H1 (cell line): ENCODE data around the gene H1-8. TPM values are rescaled to one million over a fixed set of nuclear protein-coding genes. Genes with fewer than 3 reads are reported as not detected.

Experiments used
- CTCF ChIA-PET: fragments of 300-600 bp; sonication (Branson Sonifier 250); formaldehyde crosslinking; loops from one replicate; lab custom pipeline; 2021; ENCODE audit not compliant: partially characterized antibody; lab: Charles Lee
- POLR2A ChIA-PET: fragments of 300-600 bp; sonication (Branson Sonifier 250); formaldehyde crosslinking; loops from one replicate; lab custom pipeline; 2021; ENCODE audit warnings: inconsistent platforms; ENCODE audit not compliant: partially characterized antibody; lab: Charles Lee
- DNase-seq, 2 experiments: peaks; one replicate each; pipeline versions ENCODE4 v3.0.0 to v3.0.0-alpha.2; 2010 to 2022; ENCODE audit warnings: low spot score in 2 of 2, low read depth in 1 of 2, mixed read lengths in 1 of 2
- FAIRE-seq: peaks from 2 replicates; lab custom pipeline; 2011; peaks lifted over from hg19 to GRCh38; lab: Jason Lieb, UNC
- H2AFZ ChIP-seq: 2 replicates; pipeline ENCODE4 v1.8.1; 2012; ENCODE audit warnings: low read length, inconsistent platforms
- H2AK5ac ChIP-seq: 2 replicates; pipeline ENCODE4 v1.6.1; 2013; ENCODE audit warnings: low read depth, low read length
- H2BK120ac ChIP-seq: replicated peaks from 2 replicates; pipeline ENCODE3; 2013; ENCODE audit warnings: low read depth, low read length, inconsistent platforms
- H2BK12ac ChIP-seq: 2 replicates; pipeline ENCODE4 v1.6.1; 2013; ENCODE audit warnings: low read depth, low read length
- H2BK15ac ChIP-seq: 2 replicates; pipeline ENCODE4 v1.6.1; 2013; ENCODE audit warnings: low read length
- H2BK20ac ChIP-seq: 2 replicates; pipeline ENCODE4 v1.6.1; 2013; ENCODE audit warnings: low read length
- H2BK5ac ChIP-seq: 2 replicates; pipeline ENCODE4 v1.6.1; 2013; ENCODE audit warnings: low read depth, low read length
- H3K14ac ChIP-seq: 2 replicates; pipeline ENCODE4 v1.6.1; 2013; ENCODE audit warnings: inconsistent platforms; ENCODE audit not compliant: insufficient read length
- H3K18ac ChIP-seq: 2 replicates; pipeline ENCODE4 v1.6.1; 2013; ENCODE audit warnings: low read length; ENCODE audit errors: extremely low read depth
- H3K23ac ChIP-seq: 2 replicates; pipeline ENCODE4 v1.6.1; 2013; ENCODE audit warnings: inconsistent platforms; ENCODE audit not compliant: insufficient read length
- H3K23me2 ChIP-seq: 2 replicates; pipeline ENCODE4 v1.6.1; 2013; ENCODE audit warnings: low read depth, low read length
- H3K27ac ChIP-seq: 2 replicates; pipeline ENCODE4 v1.6.1; 2011; ENCODE audit warnings: low read depth, low read length, inconsistent platforms
- H3K27me3 ChIP-seq, 4 experiments: replicated peaks in 1 of 4; 1 replicate in 1 of 4; 2 replicates in 3 of 4; pipeline versions ENCODE4 v1.6.1 to v1.8.1; 2011 to 2013; ENCODE audit warnings: low read length in 3 of 4, mild to moderate bottlenecking in 3 of 4, inconsistent platforms in 2 of 4, mixed read lengths in 2 of 4, moderate library complexity in 1 of 4; ENCODE audit not compliant: control insufficient read depth in 3 of 4, insufficient read depth in 3 of 4; ENCODE audit errors: extremely low read depth in 1 of 4
- H3K36me3 ChIP-seq, 4 experiments: 2 replicates each; pipeline versions ENCODE4 v1.6.1 to v1.8.1; 2011 to 2013; ENCODE audit warnings: mild to moderate bottlenecking in 4 of 4, low read length in 3 of 4, moderate library complexity in 2 of 4, control low read depth in 1 of 4, inconsistent platforms in 1 of 4; ENCODE audit not compliant: insufficient read depth in 4 of 4, control insufficient read depth in 2 of 4
- H3K4ac ChIP-seq: replicated peaks from 2 replicates; pipeline ENCODE3; 2013; ENCODE audit warnings: low read length, low read depth, mixed read lengths, inconsistent platforms; ENCODE audit not compliant: insufficient read length
- H3K4me1 ChIP-seq, 4 experiments: replicated peaks in 1 of 4; 1 replicate in 1 of 4; 2 replicates in 3 of 4; pipeline versions ENCODE4 v1.6.1 to v1.8.1; 2011 to 2013; ENCODE audit warnings: low read length in 3 of 4, inconsistent platforms in 2 of 4, mixed read lengths in 1 of 4; ENCODE audit not compliant: insufficient read depth in 4 of 4, control insufficient read depth in 3 of 4
- H3K4me2 ChIP-seq, 2 experiments: 2 replicates each; pipeline versions ENCODE4 v1.6.1 to v1.8.1; 2011 to 2013; ENCODE audit warnings: low read depth in 2 of 2, low read length in 2 of 2, control low read depth in 1 of 2, inconsistent platforms in 1 of 2, mild to moderate bottlenecking in 1 of 2; ENCODE audit not compliant: insufficient read depth in 1 of 2
- H3K4me3 ChIP-seq, 4 experiments: fragments of 200-600, 300-600 bp in 1 of 4; sonication (generic), shearing (Covaris generic), sonication (Bioruptor Twin) in 1 of 4; 2 replicates each; pipeline versions ENCODE4 v1.5.1 to v1.8.1; 2011 to 2016; ENCODE audit warnings: low read length in 4 of 4, low read depth in 3 of 4, control low read depth in 2 of 4, inconsistent platforms in 2 of 4, mild to moderate bottlenecking in 2 of 4, mixed read lengths in 1 of 4, moderate library complexity in 1 of 4; ENCODE audit not compliant: insufficient read depth in 2 of 4; ENCODE audit errors: extremely low read depth in 1 of 4
- H3K56ac ChIP-seq: replicated peaks from 2 replicates; pipeline ENCODE3; 2013; ENCODE audit warnings: low read depth, mild to moderate bottlenecking, mixed read lengths, low read length, inconsistent platforms; ENCODE audit not compliant: insufficient read length
- H3K79me1 ChIP-seq: 2 replicates; pipeline ENCODE4 v1.6.1; 2013; ENCODE audit warnings: low read depth, low read length, control low read depth
- H3K79me2 ChIP-seq, 2 experiments: 2 replicates each; pipeline versions ENCODE4 v1.6.1 to v1.8.1; 2012 to 2013; ENCODE audit warnings: low read length in 2 of 2, mild to moderate bottlenecking in 2 of 2, inconsistent platforms in 1 of 2; ENCODE audit not compliant: insufficient read depth in 2 of 2, control insufficient read depth in 1 of 2
- H3K9ac ChIP-seq, 4 experiments: replicated peaks in 1 of 4; 1 replicate in 1 of 4; 2 replicates in 3 of 4; pipeline versions ENCODE4 v1.6.1 to v1.8.1; 2011 to 2013; ENCODE audit warnings: low read depth in 3 of 4, low read length in 3 of 4, control low read depth in 2 of 4, mild to moderate bottlenecking in 2 of 4, moderate library complexity in 2 of 4, inconsistent platforms in 1 of 4; ENCODE audit errors: extremely low read depth in 1 of 4
- H3K9me3 ChIP-seq, 2 experiments: 2 replicates each; pipeline versions ENCODE4 v1.6.1 to v1.8.1; 2012 to 2013; ENCODE audit warnings: mild to moderate bottlenecking in 2 of 2, moderate library complexity in 2 of 2, control low read depth in 1 of 2, inconsistent platforms in 1 of 2, low read depth in 1 of 2, low read length in 1 of 2, mixed read lengths in 1 of 2; ENCODE audit not compliant: insufficient read depth in 2 of 2
- H4K20me1 ChIP-seq, 2 experiments: replicated peaks in 1 of 2; 2 replicates each; pipeline versions ENCODE3 to v1.8.1; 2011 to 2013; ENCODE audit warnings: inconsistent platforms in 2 of 2, low read length in 2 of 2, mild to moderate bottlenecking in 1 of 2; ENCODE audit not compliant: insufficient read depth in 2 of 2, control insufficient read depth in 1 of 2
- H4K5ac ChIP-seq: 2 replicates; pipeline ENCODE4 v1.6.1; 2013; ENCODE audit warnings: low read length, low read depth, mixed read lengths, inconsistent platforms; ENCODE audit not compliant: insufficient read length
- H4K8ac ChIP-seq: 2 replicates; pipeline ENCODE4 v1.8.0; 2013; ENCODE audit warnings: mild to moderate bottlenecking, moderate library complexity, low read length, inconsistent platforms; ENCODE audit not compliant: insufficient read depth; ENCODE audit errors: extremely low read depth
- H4K91ac ChIP-seq: replicated peaks from 2 replicates; pipeline ENCODE3; 2013; ENCODE audit warnings: low read length, mixed read lengths, inconsistent platforms; ENCODE audit not compliant: insufficient read length
- CTCF ChIP-seq, 3 experiments: IDR thresholded peaks; 1 replicate in 2 of 3; 2 replicates in 1 of 3; pipeline versions ENCODE4 v1.5.1 to v1.6.1; 2011; ENCODE audit warnings: low read length in 3 of 3, mild to moderate bottlenecking in 3 of 3, inconsistent platforms in 2 of 3, low read depth in 1 of 3, moderate library complexity in 1 of 3; ENCODE audit not compliant: insufficient read depth in 1 of 3; ENCODE audit errors: control extremely low read depth in 1 of 3
- SIRT6 ChIP-seq: IDR thresholded peaks from one replicate; pipeline ENCODE4 v1.7.1; 2012; ENCODE audit warnings: low read length, inconsistent platforms
- WGBS, 2 experiments: shearing (Covaris generic) in 1 of 2; methylation state at CpG; one replicate each; pipeline versions ENCODE4 v1.1.6 to v1.1.7; 2013 to 2015; ENCODE audit warnings: low lambda C conversion rate in 2 of 2, mixed read lengths in 2 of 2, inconsistent platforms in 1 of 2, low coverage in 1 of 2, missing lambda C conversion rate in 1 of 2; ENCODE audit not compliant: insufficient replicate concordance in 2 of 2, insufficient coverage in 1 of 2, insufficient read length in 1 of 2; ENCODE audit errors: extremely low coverage in 1 of 2, missing lambda C conversion rate in 1 of 2; 5-methylcytosine and 5-hydroxymethylcytosine counted together
- polyA plus RNA-seq, 7 experiments: library from polyadenylated mRNA; depleted of rRNA in 3 of 7; stranded (reverse) in 5 of 7; unstranded in 2 of 7; fragments of >200 nt in 5 of 7; fragments of 200-250 nt in 2 of 7; gene quantifications; 1 replicate in 5 of 7; 2 replicates in 1 of 7; 4 replicates in 1 of 7; pipeline versions ENCODE4 v1.2.1 to v1.2.3, GENCODE V29; 2011 to 2013; ENCODE audit warnings: missing spikeins in 2 of 7, mixed read lengths in 2 of 7
- total RNA-seq: library from RNA; stranded (reverse); fragmentation: NEBNext Ultra II Directional; extraction: Animal tissue kit (Norgen Biotek cat#: 25700); gene quantifications from 2 replicates; pipeline ENCODE4 v1.2.1, GENCODE V29; 2021

The H1-8 gene
- total and polyA plus RNA-seq, 2 of the 8 experiments (the other 6 are each of a cell fraction or from before 2014, with no cell fraction given): not detected

GRCh38 chr3:129575997-129576384 is 33.0 kb downstream of the H1-8 start:
- DNase-seq: no peak
- H4K8ac ChIP-seq: peak overlapping the region; percentile 69; the same call in 1 of the 2 replicates
- H3K9ac ChIP-seq: no peak overlapping the region
- TF ChIP-seq CTCF (IDR thresholded peaks at IDR 0.05; ENCODE audit: control extremely low read depth in 1 of 3, insufficient read depth in 1 of 3, low read depth in 1 of 3, low read length in 3 of 3): no peak
- TF ChIP-seq SIRT6: no peak

More at GRCh38 chr3:129575997-129576384, 33.0 kb downstream of the H1-8 start:
- no peak overlapping the region for H2BK15ac ChIP-seq
- no peaks in the 10 kb centered on the region for H3K27me3 ChIP-seq
- H2BK120ac ChIP-seq: no peak overlapping the region
- no peak overlapping the region for H2BK20ac ChIP-seq
- no peak overlapping the region for H2AK5ac ChIP-seq
- H3K79me2 ChIP-seq: no peaks in the 10 kb centered on the region
- FAIRE-seq: no peak
- H3K18ac ChIP-seq: no peak overlapping the region
- WGBS, 2 experiments: 64% methylated on average over 10 of the region's 10 CpGs; no CpG with 5 or more reads in 1 of the 2 experiments
- no peak overlapping the region for H3K4me2 ChIP-seq
- H3K56ac ChIP-seq: no peak overlapping the region
- no peak overlapping the region for H2BK5ac ChIP-seq
- no peaks in the 10 kb centered on the region for H3K23me2 ChIP-seq
- no peak overlapping the region for H3K14ac ChIP-seq
- H3K4me3 ChIP-seq: no peak overlapping the region
- no peak overlapping the region for H3K23ac ChIP-seq
- H3K4ac ChIP-seq: no peak overlapping the region
- H3K27ac ChIP-seq: no peak overlapping the region
- H4K91ac ChIP-seq: no peak overlapping the region
- H3K79me1 ChIP-seq: no peaks in the 10 kb centered on the region
- no peaks in the 10 kb centered on the region for H3K36me3 ChIP-seq
- peaks cover 0 to 19% (median 2%) of the 10 kb centered on the region in 4 experiments; a peak in 4 of 7 replicates for H3K4me1 ChIP-seq
- peaks cover 0 to 2% of the 10 kb centered on the region in 2 experiments for H4K20me1 ChIP-seq
- H2BK12ac ChIP-seq: no peak overlapping the region
- ChIA-PET POLR2A (interaction anchor here (0.5 to 1.3 kb wide), 4 partner anchors 15 to 893 kb away, joined by 3 to 6 read pairs (median 3); no protein-coding TSS in a partner anchor), CTCF (interaction anchor here (1.0 to 5.1 kb wide), 11 partner anchors 9 to 366 kb away, joined by 3 to 19 read pairs (median 5); no protein-coding TSS in a partner anchor)
- H4K5ac ChIP-seq: no peak overlapping the region
- H3K9me3 ChIP-seq: no peaks in the 10 kb centered on the region
- H2AFZ ChIP-seq: no peak overlapping the region
